Measurements from ENCODE around the gene SLC22A2. TPM values are rescaled to one million over a fixed set of nuclear protein-coding genes. Genes with fewer than 3 reads are reported as not detected.
"Not testable (repeated sequence)": the region's sequence is repeated elsewhere in the genome, so short reads cannot be mapped to it uniquely, and the experiment has no call there.

SLC22A2 gene
- 0.18 TPM in 1 of 2 replicates, not detected in the other for total RNA-seq
- polyA plus RNA-seq = not detected in 2 replicates

- H3K27me3 ChIP-seq = no peaks in the 10 kb centered on the region
- H3K4me1 ChIP-seq (ENCODE audit: low read depth) = peaks cover 7% of the 10 kb centered on the region
- H3K36me3 ChIP-seq = no peaks in the 10 kb centered on the region
- H3K9me3 ChIP-seq (ENCODE audit: low read depth) = no peaks in the 10 kb centered on the region
- TF ChIP-seq, protein P1, sequence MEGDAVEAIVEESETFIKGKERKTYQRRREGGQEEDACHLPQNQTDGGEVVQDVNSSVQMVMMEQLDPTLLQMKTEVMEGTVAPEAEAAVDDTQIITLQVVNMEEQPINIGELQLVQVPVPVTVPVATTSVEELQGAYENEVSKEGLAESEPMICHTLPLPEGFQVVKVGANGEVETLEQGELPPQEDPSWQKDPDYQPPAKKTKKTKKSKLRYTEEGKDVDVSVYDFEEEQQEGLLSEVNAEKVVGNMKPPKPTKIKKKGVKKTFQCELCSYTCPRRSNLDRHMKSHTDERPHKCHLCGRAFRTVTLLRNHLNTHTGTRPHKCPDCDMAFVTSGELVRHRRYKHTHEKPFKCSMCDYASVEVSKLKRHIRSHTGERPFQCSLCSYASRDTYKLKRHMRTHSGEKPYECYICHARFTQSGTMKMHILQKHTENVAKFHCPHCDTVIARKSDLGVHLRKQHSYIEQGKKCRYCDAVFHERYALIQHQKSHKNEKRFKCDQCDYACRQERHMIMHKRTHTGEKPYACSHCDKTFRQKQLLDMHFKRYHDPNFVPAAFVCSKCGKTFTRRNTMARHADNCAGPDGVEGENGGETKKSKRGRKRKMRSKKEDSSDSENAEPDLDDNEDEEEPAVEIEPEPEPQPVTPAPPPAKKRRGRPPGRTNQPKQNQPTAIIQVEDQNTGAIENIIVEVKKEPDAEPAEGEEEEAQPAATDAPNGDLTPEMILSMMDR (IDR thresholded peaks at IDR 0.05; ENCODE audit: low read depth, low read length) = no peak
- no peak for DNase-seq (ENCODE audit: low read depth in 1 of 2, low spot score in 1 of 2)
- peak within 1 kb of the TSS; percentile 43 for H3K27ac ChIP-seq
- no peak within 1 kb of the TSS for H3K4me3 ChIP-seq
Observed at GRCh38 chr6:160258346-160259142, at the start of gene SLC22A2. Gene SLC22A2, minus strand, starts transcription at chr6:160258821. Its CDS starts 64 bp downstream, at chr6:160258757.

DNA sequence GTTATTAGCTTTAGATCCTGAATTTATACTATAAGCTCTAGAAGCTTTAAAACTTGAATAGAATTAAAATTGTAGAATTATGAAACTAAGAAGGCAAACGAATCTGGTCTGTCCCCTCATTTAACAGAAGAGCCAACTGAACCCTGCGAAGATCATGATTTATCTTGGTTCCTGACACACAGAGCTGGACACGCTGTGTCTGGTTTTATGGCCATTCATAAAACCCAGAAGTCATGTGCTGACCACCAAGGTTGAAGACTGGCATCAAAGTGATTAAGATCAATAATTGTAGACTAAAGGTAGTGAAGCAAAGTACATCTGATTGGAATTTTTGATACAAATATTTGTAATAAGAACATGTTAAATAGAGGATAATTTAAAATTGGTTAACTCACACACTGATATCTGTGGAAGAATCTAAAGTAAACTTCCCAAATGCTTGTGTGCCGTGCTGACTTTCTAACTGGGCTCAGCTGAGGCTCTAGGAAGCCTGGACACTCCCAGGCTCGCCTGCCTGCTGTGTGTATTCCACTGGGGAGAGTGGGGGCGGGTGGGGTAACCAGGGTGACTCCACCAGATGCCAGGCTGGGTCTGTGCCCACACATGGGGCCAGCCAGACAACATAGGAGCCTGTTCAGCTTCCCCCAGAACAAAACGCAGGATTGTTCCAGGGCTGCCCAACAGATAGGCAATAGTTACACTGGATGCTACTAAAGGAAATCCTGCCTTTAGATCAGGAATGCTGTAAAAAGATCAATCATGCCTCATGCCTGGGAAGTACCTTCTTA, 47.5 kb upstream of the SLC22A2 start:
- no peaks in the 10 kb centered on the region for H3K4me1 ChIP-seq (ENCODE audit: low read depth)
- TF ChIP-seq, protein P1 (IDR thresholded peaks at IDR 0.05; ENCODE audit: low read depth, low read length) = no peak
- no peaks in the 10 kb centered on the region for H3K27me3 ChIP-seq
- peaks cover 2% of the 10 kb centered on the region for H3K9me3 ChIP-seq (ENCODE audit: low read depth)
- no peak overlapping the region for H3K27ac ChIP-seq
- no peak for DNase-seq (ENCODE audit: low read depth in 1 of 2, low spot score in 1 of 2)
- H3K36me3 ChIP-seq = no peaks in the 10 kb centered on the region
- no peak overlapping the region for H3K4me3 ChIP-seq

GRCh38 chr6:160303806-160304205, 45.2 kb upstream of the SLC22A2 start:
- no peaks in the 10 kb centered on the region for H3K36me3 ChIP-seq
- TF ChIP-seq, protein P1 (IDR thresholded peaks at IDR 0.05; ENCODE audit: low read depth, low read length) = no peak
- H3K4me1 ChIP-seq (ENCODE audit: low read depth) = no peaks in the 10 kb centered on the region
- H3K4me3 ChIP-seq = no peak overlapping the region
- no peaks in the 10 kb centered on the region for H3K27me3 ChIP-seq
- no peak overlapping the region for H3K27ac ChIP-seq
- DNase-seq (ENCODE audit: low read depth in 1 of 2, low spot score in 1 of 2) = no peak
- no peaks in the 10 kb centered on the region for H3K9me3 ChIP-seq (ENCODE audit: low read depth)

DNA sequence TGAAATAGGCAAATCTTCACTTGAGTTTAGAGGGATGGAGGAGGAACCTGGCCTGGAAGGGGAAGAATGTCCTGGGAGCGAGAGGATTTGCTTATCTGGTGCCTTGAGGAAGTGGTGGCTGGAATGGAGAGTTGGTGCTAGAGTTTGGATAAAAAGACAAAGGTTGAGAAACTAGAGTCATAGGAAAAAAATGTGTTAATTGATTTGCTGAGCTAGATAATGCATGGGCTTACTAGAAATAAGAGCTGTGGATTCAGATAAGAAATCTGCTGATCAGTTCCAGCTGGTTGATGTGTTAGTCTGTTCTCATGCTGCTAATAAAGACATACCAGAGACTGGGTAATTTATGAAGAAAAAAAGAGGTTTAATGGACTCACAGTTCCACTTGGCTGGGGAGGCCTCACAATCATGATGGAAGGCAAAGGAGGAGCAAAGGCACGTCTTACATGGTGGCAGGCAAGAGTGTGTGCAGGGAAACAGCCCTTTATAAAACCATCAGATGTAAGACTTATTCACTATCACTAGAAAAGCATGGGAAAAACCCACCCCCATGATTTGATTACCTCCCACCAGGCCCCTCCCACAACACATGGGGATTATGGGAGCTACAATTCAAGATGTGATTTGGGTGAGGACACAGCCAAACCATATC, 43.9 kb upstream of the SLC22A2 start:
- not testable (repeated sequence) for H3K27me3 ChIP-seq; H3K36me3 ChIP-seq; H3K9me3 ChIP-seq (ENCODE audit: low read depth); H3K4me1 ChIP-seq (ENCODE audit: low read depth); H3K4me3 ChIP-seq
- DNase-seq (ENCODE audit: low read depth in 1 of 2, low spot score in 1 of 2) = peak in 1 of 2 donors; percentile 57
- H3K27ac ChIP-seq = peak overlapping the region; percentile 5

GRCh38 chr6:160301339-160301738, 42.7 kb upstream of the SLC22A2 start:
- DNase-seq (ENCODE audit: low read depth in 1 of 2, low spot score in 1 of 2) = no peak
- TF ChIP-seq, protein P1 (IDR thresholded peaks at IDR 0.05; ENCODE audit: low read depth, low read length) = no peak
- H3K27ac ChIP-seq = no peak overlapping the region
- no peaks in the 10 kb centered on the region for H3K4me1 ChIP-seq (ENCODE audit: low read depth)
- H3K9me3 ChIP-seq (ENCODE audit: low read depth) = no peaks in the 10 kb centered on the region
- no peaks in the 10 kb centered on the region for H3K36me3 ChIP-seq
- H3K4me3 ChIP-seq = no peak overlapping the region
- no peaks in the 10 kb centered on the region for H3K27me3 ChIP-seq

Measured in cardiac muscle cell (in vitro differentiated cells and primary cell).